MM.1S (cell line): ENCODE results near the gene ETV5.

Source experiments
- DNase-seq: peaks from one replicate; pipeline ENCODE4 v3.0.0-alpha.2; 2015
- H2AFZ ChIP-seq: fragments of 300-600 bp; sonication (generic); 2 replicates; pipeline ENCODE4 v1.6.0; 2016; ENCODE audit warnings: antibody characterized with exemption, low read length
- H3F3A ChIP-seq: fragments of 300-600 bp; sonication (generic); 2 replicates; pipeline ENCODE4 v1.6.1; 2016; ENCODE audit warnings: mild to moderate bottlenecking, antibody characterized with exemption, low read length, moderate library complexity, mixed read lengths; ENCODE audit not compliant: insufficient read depth
- H3K27ac ChIP-seq: fragments of 300-600 bp; sonication (generic); 2 replicates; pipeline ENCODE4 v1.5.1; 2016; ENCODE audit warnings: mild to moderate bottlenecking, low read length
- H3K27me3 ChIP-seq: fragments of 300-600 bp; sonication (generic); replicated peaks from 2 replicates; pipeline ENCODE4 v1.6.0; 2016; ENCODE audit warnings: low read length; ENCODE audit not compliant: insufficient read depth
- H3K36me3 ChIP-seq: fragments of 300-600 bp; sonication (generic); replicated peaks from 2 replicates; pipeline ENCODE4 v1.6.1; 2016; ENCODE audit warnings: mild to moderate bottlenecking, low read length, mixed read lengths; ENCODE audit not compliant: insufficient read depth
- H3K4me1 ChIP-seq: fragments of 300-600 bp; sonication (generic); 2 replicates; pipeline ENCODE4 v1.6.1; 2016; ENCODE audit warnings: low read length, mixed read lengths
- H3K4me2 ChIP-seq: fragments of 300-600 bp; sonication (generic); 2 replicates; pipeline ENCODE4 v1.6.0; 2016; ENCODE audit warnings: low read depth, low read length
- H3K4me3 ChIP-seq: fragments of 300-600 bp; sonication (generic); 2 replicates; pipeline ENCODE4 v1.5.1; 2016; ENCODE audit warnings: low read length, mixed read lengths
- H3K79me2 ChIP-seq: fragments of 300-600 bp; sonication (generic); 2 replicates; pipeline ENCODE4 v1.6.1; 2016; ENCODE audit warnings: mixed run types, low read length, mixed read lengths
- H3K9ac ChIP-seq: fragments of 300-600 bp; sonication (generic); 2 replicates; pipeline ENCODE4 v1.6.1; 2016; ENCODE audit warnings: low read length, mixed read lengths
- H3K9me2 ChIP-seq: fragments of 300-600 bp; sonication (generic); replicated peaks from 2 replicates; pipeline ENCODE4 v1.6.1; 2016; ENCODE audit warnings: mild to moderate bottlenecking, low read length, mixed read lengths; ENCODE audit not compliant: insufficient read depth
- H3K9me3 ChIP-seq: fragments of 300-600 bp; sonication (generic); replicated peaks from 2 replicates; pipeline ENCODE4 v1.6.1; 2016; ENCODE audit warnings: mild to moderate bottlenecking, low read length, mixed read lengths; ENCODE audit not compliant: insufficient read depth
- H4K20me1 ChIP-seq: fragments of 300-600 bp; sonication (generic); 2 replicates; pipeline ENCODE4 v1.6.1; 2016; ENCODE audit warnings: mild to moderate bottlenecking, low read length, moderate library complexity, mixed read lengths; ENCODE audit not compliant: insufficient read depth
- CTCF ChIP-seq: fragments of 300-600 bp; sonication (generic); IDR thresholded peaks from 2 replicates; pipeline ENCODE4 v1.5.1; 2016; ENCODE audit warnings: antibody characterized with exemption, low read length, mixed read lengths
- EZH2 ChIP-seq: fragments of 300-600 bp; sonication (generic); optimal IDR thresholded peaks from 2 replicates; pipeline ENCODE3; 2017; ENCODE audit warnings: low read depth, mild to moderate bottlenecking, antibody characterized with exemption, low read length, mixed read lengths
- EZH2phosphoT487 ChIP-seq: fragments of 300-600 bp; sonication (generic); IDR thresholded peaks from 2 replicates; pipeline ENCODE4 v1.6.1; 2018; ENCODE audit warnings: antibody characterized with exemption, low read length

The ETV5 gene

GRCh38 chr3:186092360-186093070 is 16.4 kb downstream of the ETV5 start:
- no peak for DNase-seq
- Histone ChIP-seq H3K36me3 (no peaks in the 10 kb centered on the region), H2AFZ (no peak overlapping the region), H3K27ac (no peak overlapping the region), H3K4me3 (no peak overlapping the region), H3K79me2 (no peaks in the 10 kb centered on the region), H3F3A (peaks cover 6% of the 10 kb centered on the region; the same call in 1 of the 2 replicates), H3K9ac (no peak overlapping the region), H4K20me1 (no peaks in the 10 kb centered on the region), H3K4me1 (peaks cover 19% of the 10 kb centered on the region), H3K4me2 (no peak overlapping the region), H3K27me3 (no peaks in the 10 kb centered on the region), H3K9me2 (no peaks in the 10 kb centered on the region), H3K9me3 (no peaks in the 10 kb centered on the region)
- TF ChIP-seq EZH2phosphoT487 = no peak
- TF ChIP-seq EZH2 = no peak
- no peak for TF ChIP-seq CTCF

GRCh38 chr3:186090901-186091300 is 18.0 kb downstream of the ETV5 start:
- Histone ChIP-seq H3K36me3 (no peaks in the 10 kb centered on the region), H3K4me1 (peaks cover 11% of the 10 kb centered on the region), H3K4me2 (no peak overlapping the region), H3K9ac (no peak overlapping the region), H3K9me2 (no peaks in the 10 kb centered on the region), H3F3A (peaks cover 1% of the 10 kb centered on the region; the same call in 1 of the 2 replicates), H2AFZ (no peak overlapping the region), H3K4me3 (no peak overlapping the region), H4K20me1 (no peaks in the 10 kb centered on the region), H3K27me3 (no peaks in the 10 kb centered on the region), H3K79me2 (no peaks in the 10 kb centered on the region), H3K9me3 (no peaks in the 10 kb centered on the region), H3K27ac (no peak overlapping the region)
- no peak for DNase-seq
- TF ChIP-seq EZH2 (no peak), CTCF (no peak), EZH2phosphoT487 (no peak)

- DNase-seq = no peak
- H3K9ac ChIP-seq = no peak overlapping the region
- H2AFZ ChIP-seq = no peak overlapping the region
- no peaks in the 10 kb centered on the region for H3F3A ChIP-seq
- H3K4me2 ChIP-seq = no peak overlapping the region
- TF ChIP-seq EZH2phosphoT487 = no peak
- no peaks in the 10 kb centered on the region for H4K20me1 ChIP-seq
- no peak overlapping the region for H3K4me3 ChIP-seq
- no peaks in the 10 kb centered on the region for H3K36me3 ChIP-seq
- no peaks in the 10 kb centered on the region for H3K4me1 ChIP-seq
- H3K27me3 ChIP-seq = no peaks in the 10 kb centered on the region
- H3K9me3 ChIP-seq = no peaks in the 10 kb centered on the region
- no peaks in the 10 kb centered on the region for H3K79me2 ChIP-seq
- no peaks in the 10 kb centered on the region for H3K9me2 ChIP-seq
- H3K27ac ChIP-seq = no peak overlapping the region
Observed at GRCh38 chr3:186088335-186088734, 20.6 kb downstream of the ETV5 start.

- Histone ChIP-seq H3K27me3 (no peaks in the 10 kb centered on the region), H3K36me3 (no peaks in the 10 kb centered on the region), H2AFZ (no peak overlapping the region), H3K4me1 (peaks cover 5% of the 10 kb centered on the region; the same call in 1 of the 2 replicates), H3K4me2 (no peak overlapping the region), H3K27ac (no peak overlapping the region), H3K9me3 (no peaks in the 10 kb centered on the region), H4K20me1 (no peaks in the 10 kb centered on the region), H3K4me3 (no peak overlapping the region), H3K9ac (no peak overlapping the region), H3K79me2 (no peaks in the 10 kb centered on the region), H3K9me2 (no peaks in the 10 kb centered on the region), H3F3A (no peaks in the 10 kb centered on the region)
- TF ChIP-seq CTCF = no peak
- DNase-seq = no peak
Observed at GRCh38 chr3:186084264-186084663, 24.6 kb downstream of the ETV5 start.
